Pancreas (tissue), 10 donors: ENCODE results near the gene CHD1L. TPM values are rescaled to one million over a fixed set of nuclear protein-coding genes. Genes with fewer than 3 reads are reported as not detected.

ENCODE experiments used
- ATAC-seq, 4 donors: fragments of 200-7000 bp; cut with Tn5 transposase; one replicate each; pipeline versions ENCODE4 v1.8.0 to v1.9.1; 2020; ENCODE audit warnings: mild to moderate bottlenecking in 4 of 4, moderate library complexity in 4 of 4
- DNase-seq, 6 donors: peaks; one replicate each; pipeline ENCODE4 v3.0.0-alpha.2; 2020
- FAIRE-seq: peaks from 2 replicates; lab custom pipeline; 2012; peaks lifted over from hg19 to GRCh38; lab: Jason Lieb, UNC
- H3K27ac ChIP-seq, 4 donors: fragments of 200-600 bp; sonication (generic); 1 replicate in 3 of 4; 2 replicates in 1 of 4; pipeline versions ENCODE4 v1.5.0 to v1.8.0; 2020
- H3K27me3 ChIP-seq, 4 donors: fragments of 200-600 bp; one replicate each; pipeline ENCODE4 v1.8.0; 2021
- H3K36me3 ChIP-seq, 3 donors: fragments of 200-600 bp; sonication (generic) in 1 of 3; one replicate each; pipeline versions ENCODE4 v1.5.0 to v1.8.0; 2020 to 2021
- H3K4me1 ChIP-seq, 3 donors: fragments of 200-600 bp; one replicate each; pipeline ENCODE4 v1.8.0; 2021
- H3K4me3 ChIP-seq, 4 donors: fragments of 200-600 bp; sonication (generic) in 2 of 4; one replicate each; pipeline versions ENCODE4 v1.5.0 to v1.8.0; 2020 to 2021
- H3K9me3 ChIP-seq, 4 donors: fragments of 200-600 bp; one replicate each; pipeline ENCODE4 v1.8.0; 2021
- CTCF ChIP-seq, 4 donors: fragments of 200-600 bp; sonication (generic) in 3 of 4; IDR thresholded peaks; one replicate each; pipeline versions ENCODE4 v1.5.0 to v1.8.0; 2021; ENCODE audit warnings: antibody characterized with exemption in 4 of 4
- WGBS, 2 donors: extraction: QIAGEN DNeasy Blood & Tissue Kit; methylation state at CpG; one replicate each; pipeline ENCODE4 v1.1.7; 2013; 5-methylcytosine and 5-hydroxymethylcytosine counted together
- intact Hi-C, 3 donors: fragments of 100-400 bp; cut with DNase I; formaldehyde crosslinking; loops; one replicate each; pipeline versions ENCODE4 v1.11.1 to v1.14.2; 2022
- polyA plus RNA-seq, 2 donors: library from polyadenylated mRNA; stranded (reverse); fragments of 200-250 nt; gene quantifications; one replicate each; pipeline ENCODE4 v1.2.3, GENCODE V29; 2013
- total RNA-seq, 6 donors: library from RNA; stranded (reverse); fragmentation: NEBNext Ultra II Directional in 4 of 6; extraction: Animal tissue kit (Norgen Biotek cat#: 25700) in 4 of 6; gene quantifications; one replicate each; pipeline versions ENCODE4 v1.2.1 to v1.2.4, GENCODE V29; 2021 to 2023
- donor health status: healthy with polysubstance abuse.
- donor health status: DM: no; HTN: no; CAD: no; lungs with moderate emphysema.
- donor health status: DM: no; HTN: no; CAD: no.
- donor health status: control.
- donor health status: control.
- donor health status: Bipolar disorder and iron deficiency.
- donor health status: DM: yes; HTN: yes; CAD: no.
- donor health status: DM: no; HTN: no; CAD: no.
- donor health status: DM: no; HTN: no; CAD: no.
- donor health status: DM: yes; HTN: yes; CAD: no.

The CHD1L gene
- total and polyA plus RNA-seq, 8 donors, result 6.6 to 17.0 (median 11.8) TPM

GRCh38 chr1:147338571-147338970 lies 96.1 kb downstream of the CHD1L start:
- 38 to 79% methylated on average over 2 of the region's 2 CpGs for WGBS, 2 donors
- Histone ChIP-seq H3K4me3 (no peak overlapping the region), H3K27me3 (peaks cover 0 to 4% (median 0%) of the 10 kb centered on the region in 4 donors), H3K36me3 (no peaks in the 10 kb centered on the region), H3K9me3 (no peaks in the 10 kb centered on the region), H3K27ac (no peak overlapping the region), H3K4me1 (no peaks in the 10 kb centered on the region)
- DNase-seq, result no peak
- TF ChIP-seq CTCF (IDR thresholded peaks at IDR 0.05), result no peak
- ATAC-seq, result no peak
- FAIRE-seq, result no peak
- intact Hi-C loops, result no loop called here

GRCh38 chr1:147341246-147341645 lies 98.8 kb downstream of the CHD1L start:
- H3K27me3 ChIP-seq, result peaks cover 0 to 4% (median 0%) of the 10 kb centered on the region in 4 donors
- H3K4me3 ChIP-seq, result no peak overlapping the region
- FAIRE-seq (no peak), ATAC-seq (no peak), DNase-seq (no peak)
- intact Hi-C loops, result no loop called here
- 69 to 74% methylated on average over 1 of the region's 1 CpG for WGBS, 2 donors
- TF ChIP-seq CTCF (IDR thresholded peaks at IDR 0.05), result no peak
- H3K9me3 ChIP-seq, result no peaks in the 10 kb centered on the region
- no peaks in the 10 kb centered on the region for H3K36me3 ChIP-seq
- H3K27ac ChIP-seq, result no peak overlapping the region
- no peaks in the 10 kb centered on the region for H3K4me1 ChIP-seq

Other genes with a start within 250 kb of the CHD1L start
- 10 to 100 TPM in 5 of 6 donors, 1 to 10 TPM in 1; 6.3 to 15.1 (median 12.3) TPM for gene PRKAB2, start 70.2 kb upstream of the CHD1L start, total RNA-seq
- gene PRKAB2, start 70.2 kb upstream of the CHD1L start, polyA plus RNA-seq, result 1 to 10 TPM; 6.5 to 8.1 TPM
- 10 to 100 TPM in 5 of 6 donors, 1 to 10 TPM in 1; 7.5 to 32.5 (median 14.6) TPM for gene FMO5, start 17.3 kb upstream of the CHD1L start, total RNA-seq
- 10 to 100 TPM; 12.2 to 19.0 TPM for gene FMO5, start 17.3 kb upstream of the CHD1L start, polyA plus RNA-seq